Measurements from ENCODE around the gene RPL13.

RPL13 gene

GRCh38 chr16:89596957-89597649, 36.6 kb downstream of the RPL13 start:
- no peak for DNase-seq (ENCODE audit: low read depth, low spot score)

- no peak for DNase-seq (ENCODE audit: low read depth, low spot score)
Observed at GRCh38 chr16:89598199-89598598, 37.7 kb downstream of the RPL13 start.

- no peak for DNase-seq (ENCODE audit: low read depth, low spot score)
Observed at GRCh38 chr16:89599451-89599858, 39.0 kb downstream of the RPL13 start.

- DNase-seq (ENCODE audit: low read depth, low spot score): no peak
Observed at GRCh38 chr16:89599902-89600301, 39.4 kb downstream of the RPL13 start.

- DNase-seq (ENCODE audit: low read depth, low spot score): no peak
Observed at GRCh38 chr16:89600427-89600826, 39.9 kb downstream of the RPL13 start.

- DNase-seq (ENCODE audit: low read depth, low spot score): no peak
Observed at GRCh38 chr16:89600956-89601355, 40.5 kb downstream of the RPL13 start.

GRCh38 chr16:89601906-89602272, 41.4 kb downstream of the RPL13 start:
- no peak for DNase-seq (ENCODE audit: low read depth, low spot score)

- DNase-seq (ENCODE audit: low read depth, low spot score): peak; percentile 65
Observed at GRCh38 chr16:89602273-89602951, 41.9 kb downstream of the RPL13 start.

- no peak for DNase-seq (ENCODE audit: low read depth, low spot score)
Observed at GRCh38 chr16:89602952-89603590, 42.6 kb downstream of the RPL13 start.

- no peak for DNase-seq (ENCODE audit: low read depth, low spot score)
Observed at GRCh38 chr16:89604764-89605163, 44.3 kb downstream of the RPL13 start.

- no peak for DNase-seq (ENCODE audit: low read depth, low spot score)
Observed at GRCh38 chr16:89605186-89605970, 44.9 kb downstream of the RPL13 start.

GRCh38 chr16:89606006-89606405, 45.5 kb downstream of the RPL13 start:
- no peak for DNase-seq (ENCODE audit: low read depth, low spot score)

- no peak for DNase-seq (ENCODE audit: low read depth, low spot score)
Observed at GRCh38 chr16:89607453-89607852, 47.0 kb downstream of the RPL13 start.

- no peak for DNase-seq (ENCODE audit: low read depth, low spot score)
Observed at GRCh38 chr16:89607937-89608740, 47.7 kb downstream of the RPL13 start.

GRCh38 chr16:89610108-89610453, 49.6 kb downstream of the RPL13 start:
- DNase-seq (ENCODE audit: low read depth, low spot score): no peak

- DNase-seq (ENCODE audit: low read depth, low spot score): no peak
Observed at GRCh38 chr16:89612415-89613166, 52.1 kb downstream of the RPL13 start.

- no peak for DNase-seq (ENCODE audit: low read depth, low spot score)
Observed at GRCh38 chr16:89613231-89613953, 52.9 kb downstream of the RPL13 start, which contains the start of gene DPEP1. Gene DPEP1 (plus strand): TSS chr16:89613642. CDS start chr16:89630411, 16,769 bp downstream.

GRCh38 chr16:89613954-89614459, 53.5 kb downstream of the RPL13 start:
- no peak for DNase-seq (ENCODE audit: low read depth, low spot score)

Data from smooth muscle cell of the brain vasculature (primary cell).